A549 (cell line): Measurements from ENCODE around the gene PTPRN2. TPM values are rescaled to one million over a fixed set of nuclear protein-coding genes. Genes with fewer than 3 reads are reported as not detected.

ENCODE experiments used
- ATAC-seq, 2 experiments: fragments of 200-7000 bp in 1 of 2; fragments of >200 bp in 1 of 2; cut with Nextera tagmentation in 1 of 2; cut with Tn5 transposase in 1 of 2; 3 replicates each; pipeline versions ENCODE4 v1.8.0 to v1.9.1; 2018 to 2020; ENCODE audit warnings: mild to moderate bottlenecking in 1 of 2, moderate library complexity in 1 of 2
- CTCF ChIA-PET: fragments of 300-600 bp; sonication (Branson Sonifier 250); formaldehyde crosslinking; extraction: SDS; loops from one replicate; lab custom pipeline; 2021; ENCODE audit warnings: antibody characterized with exemption, inconsistent platforms; lab: Yijun Ruan, JAX
- POLR2A ChIA-PET: fragments of 350-600 bp; formaldehyde crosslinking; extraction: SDS; loops from one replicate; lab custom pipeline; 2021; ENCODE audit warnings: antibody characterized with exemption, inconsistent platforms; lab: Yijun Ruan, JAX
- DNase-seq, 2 experiments: peaks; one replicate each; pipeline versions ENCODE4 v3.0.0 to v3.0.0-alpha.2; 2011 to 2016; ENCODE audit warnings: low read depth in 1 of 2, low spot score in 1 of 2
- FAIRE-seq: peaks from 2 replicates; lab custom pipeline; 2011; peaks lifted over from hg19 to GRCh38; lab: Jason Lieb, UNC
- H3K27ac ChIP-seq, 2 experiments: fragments of >200 bp; sonication (Bioruptor Twin); formaldehyde crosslinking; 3 replicates each; pipeline ENCODE4 v1.5.1; 2016 to 2017
- H3K4me1 ChIP-seq: fragments of >200 bp; sonication (Bioruptor Twin); formaldehyde crosslinking; 3 replicates; pipeline ENCODE4 v1.6.1; 2016
- H3K4me2 ChIP-seq: fragments of >200 bp; sonication (Bioruptor Twin); formaldehyde crosslinking; 3 replicates; pipeline ENCODE4 v1.6.1; 2016
- H3K4me3 ChIP-seq: fragments of >200 bp; sonication (Bioruptor Twin); formaldehyde crosslinking; 3 replicates; pipeline ENCODE4 v1.5.1; 2016
- H3K9me3 ChIP-seq: fragments of >200 bp; sonication (Bioruptor Twin); formaldehyde crosslinking; 3 replicates; pipeline ENCODE4 v1.6.1; 2016
- CBX2 ChIP-seq: fragments of 200-600 bp; sonication (generic); IDR thresholded peaks from 2 replicates; pipeline ENCODE4 v1.6.1; 2016; ENCODE audit warnings: low read depth, mild to moderate bottlenecking, borderline replicate concordance
- CEBPB ChIP-seq, 2 experiments: fragments of >200 bp in 1 of 2; sonication (Bioruptor Twin) in 1 of 2; formaldehyde crosslinking in 1 of 2; IDR thresholded peaks; 2 replicates each; pipeline ENCODE4 v1.6.1; 2012 to 2016
- CHD4 ChIP-seq: fragments of 200-600 bp; sonication (generic); IDR thresholded peaks from 2 replicates; pipeline ENCODE4 v1.6.1; 2016; ENCODE audit warnings: antibody characterized with exemption, mild to moderate bottlenecking, borderline replicate concordance
- CTCF ChIP-seq: fragments of >200 bp; sonication (Bioruptor Twin); formaldehyde crosslinking; IDR thresholded peaks from 3 replicates; pipeline ENCODE4 v1.5.1; 2016
- EP300 ChIP-seq, 2 experiments: fragments of >200 bp; sonication (Bioruptor Twin); formaldehyde crosslinking; IDR thresholded peaks; 2 replicates in 1 of 2; 3 replicates in 1 of 2; pipeline ENCODE4 v1.6.1; 2016 to 2017
- HDAC2 ChIP-seq: fragments of 200-600 bp; sonication (generic); IDR thresholded peaks from 2 replicates; pipeline ENCODE4 v1.6.1; 2016
- HOXB13 ChIP-seq: fragments of 250-450 bp; sonication (Bioruptor Pico); IDR thresholded peaks from 2 replicates; pipeline ENCODE4 v1.5.0; 2020; ENCODE audit warnings: low read depth, mild to moderate bottlenecking, moderate library complexity
- JUNB ChIP-seq: fragments of >200 bp; sonication (Bioruptor Twin); formaldehyde crosslinking; IDR thresholded peaks from 2 replicates; pipeline ENCODE4 v1.6.1; 2016
- KDM5A ChIP-seq: fragments of 200-600 bp; sonication (generic); IDR thresholded peaks from 2 replicates; pipeline ENCODE4 v1.6.1; 2016; ENCODE audit warnings: antibody characterized with exemption, mild to moderate bottlenecking
- MAX ChIP-seq: IDR thresholded peaks from 2 replicates; pipeline ENCODE4 v1.6.1; 2012
- MAZ ChIP-seq: fragments of 150-350 bp; IDR thresholded peaks from 2 replicates; pipeline ENCODE4 v1.6.1; 2014; ENCODE audit warnings: antibody characterized with exemption, low read depth, low read length, borderline replicate concordance
- NR3C1 ChIP-seq: fragments of >200 bp; sonication (Bioruptor Twin); formaldehyde crosslinking; IDR thresholded peaks from 3 replicates; pipeline ENCODE4 v1.6.1; 2017
- RAD21 ChIP-seq, 2 experiments: fragments of >200 bp in 1 of 2; sonication (Bioruptor Twin) in 1 of 2; formaldehyde crosslinking in 1 of 2; IDR thresholded peaks in 1 of 2; conservative IDR thresholded peaks in 1 of 2; 2 replicates in 1 of 2; 3 replicates in 1 of 2; pipeline ENCODE4 v1.6.1; 2012 to 2018; ENCODE audit warnings: inconsistent platforms in 1 of 2
- RARB ChIP-seq: fragments of 250-450 bp; sonication (Bioruptor Pico); IDR thresholded peaks from 2 replicates; pipeline ENCODE4 v1.8.0; 2021; ENCODE audit warnings: mild to moderate bottlenecking, moderate library complexity
- RFX5 ChIP-seq: fragments of 450-650 bp; IDR thresholded peaks from 2 replicates; pipeline ENCODE4 v1.7.1; 2014; ENCODE audit warnings: antibody characterized with exemption, mild to moderate bottlenecking, moderate library complexity
- TFCP2L1 ChIP-seq: fragments of 250-450 bp; sonication (Bioruptor Pico); IDR thresholded peaks from 2 replicates; pipeline ENCODE4 v1.5.0; 2021; ENCODE audit warnings: mild to moderate bottlenecking
- ZFP36 ChIP-seq: fragments of 450-650 bp; IDR thresholded peaks from 2 replicates; pipeline ENCODE4 v1.6.1; 2014; ENCODE audit warnings: borderline replicate concordance; ENCODE audit not compliant: partially characterized antibody
- ZSCAN20 ChIP-seq: fragments of 250-450 bp; sonication (Bioruptor Pico); IDR thresholded peaks from 2 replicates; pipeline ENCODE4 v1.8.0; 2022; ENCODE audit warnings: mild to moderate bottlenecking, moderate library complexity
- WGBS: methylation state at CpG from one replicate; pipeline ENCODE4 v1.1.6; 2017; ENCODE audit errors: missing lambda C conversion rate; 5-methylcytosine and 5-hydroxymethylcytosine counted together
- polyA plus RNA-seq, 4 experiments: library from polyadenylated mRNA; depleted of rRNA in 3 of 4; stranded (reverse); fragments of >200 nt; fragmentation: RNase III in 1 of 4; extraction: RNeasy Plus Mini Kit Qiagen cat#74134 plus additional on column Dnase treatment in 1 of 4; gene quantifications; 2 replicates in 3 of 4; 3 replicates in 1 of 4; pipeline ENCODE4 v1.2.3, GENCODE V29; 2011 to 2017

The PTPRN2 gene
- polyA plus RNA-seq, 2 of the 4 experiments (the other 2 are of a cell fraction), result 0.41 to 1.2 TPM

DNA sequence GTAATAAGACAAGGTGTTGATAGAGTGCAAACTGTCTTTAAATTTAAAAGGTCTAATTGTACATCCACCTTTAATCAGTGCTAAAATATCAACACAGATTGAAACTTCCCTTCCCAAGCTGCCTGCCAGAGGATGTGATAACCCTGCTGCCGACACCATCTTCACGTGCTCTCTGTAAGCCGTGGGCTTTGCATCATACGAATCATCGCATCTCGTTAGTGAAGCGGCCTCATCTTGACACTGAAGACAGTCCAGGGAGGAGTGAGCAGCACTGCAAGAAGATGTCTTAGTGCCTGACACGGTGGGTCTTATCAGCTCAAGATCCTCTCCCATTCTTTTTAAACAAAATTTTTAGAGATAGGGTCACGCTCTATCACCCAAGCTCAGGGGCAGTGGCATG lies 518.8 kb downstream of the PTPRN2 start (continued):
- TF ChIP-seq RFX5 (no peak), JUNB (no peak), ZSCAN20 (CRISPR knock-in tag) (no peak)

- WGBS, result 0% methylated on average over 1 of the region's 14 CpGs
- Histone ChIP-seq H3K4me1 (no peaks in the 10 kb centered on the region), H3K4me3 (no peak overlapping the region), H3K9me3 (0 out of 3 replicates have a peak, but pooled peaks cover 3% of the 10 kb centered on the region), H3K4me2 (no peak overlapping the region), H3K27ac (no peak overlapping the region)
- CTCF ChIA-PET, result no interaction called here
- DNase-seq (no peak), FAIRE-seq (no peak), ATAC-seq (no peak)
- TF ChIP-seq HOXB13 (CRISPR knock-in tag), result no peak
- no peak for TF ChIP-seq ZFP36
- no peak for TF ChIP-seq CBX2
- POLR2A ChIA-PET, result no interaction called here
Measured at GRCh38 chr7:158067931-158068482, 519.6 kb downstream of the PTPRN2 start.

GRCh38 chr7:158067219-158067930 lies 520.2 kb downstream of the PTPRN2 start:
- Histone ChIP-seq H3K27ac (no peak overlapping the region), H3K4me1 (no peaks in the 10 kb centered on the region), H3K4me2 (no peak overlapping the region), H3K4me3 (no peak overlapping the region), H3K9me3 (0 out of 3 replicates have a peak, but pooled peaks cover 3% of the 10 kb centered on the region)
- CTCF ChIA-PET, result no interaction called here
- DNase-seq, result no peak
- 44% methylated on average over 22 of the region's 28 CpGs for WGBS
- TF ChIP-seq EP300 (IDR thresholded peaks at IDR 0.05), result no peak
- no peak for TF ChIP-seq CEBPB (IDR thresholded peaks at IDR 0.05)
- TF ChIP-seq KDM5A, result no peak
- no peak for TF ChIP-seq TFCP2L1 (CRISPR knock-in tag)
- no peak for TF ChIP-seq MAX
- no peak for TF ChIP-seq RARB
- no peak for TF ChIP-seq RAD21 (conservative IDR thresholded peaks at IDR 0.05 in 1 of 2, IDR thresholded peaks at IDR 0.05 in 1 of 2)
- no peak for TF ChIP-seq CHD4
- no peak for TF ChIP-seq MAZ
- TF ChIP-seq, all 56 proteins: peak for 0
- no peak for FAIRE-seq
- no peak; a peak in 1 of 6 replicates for ATAC-seq
- POLR2A ChIA-PET, result no interaction called here

- POLR2A ChIA-PET, result no interaction called here
- WGBS, result 29% methylated on average over 4 of the region's 4 CpGs
- FAIRE-seq (no peak), DNase-seq (no peak), ATAC-seq (no peak)
- H3K9me3 ChIP-seq, result peaks cover 3% of the 10 kb centered on the region; the same call in 1 of the 3 replicates
- no peaks in the 10 kb centered on the region for H3K4me1 ChIP-seq
- H3K4me3 ChIP-seq, result no peak overlapping the region
- no peak overlapping the region for H3K4me2 ChIP-seq
- TF ChIP-seq RAD21 (conservative IDR thresholded peaks at IDR 0.05 in 1 of 2, IDR thresholded peaks at IDR 0.05 in 1 of 2), result no peak
- no peak for TF ChIP-seq HOXB13 (CRISPR knock-in tag)
- no peak for TF ChIP-seq HDAC2
- no peak for TF ChIP-seq EP300 (IDR thresholded peaks at IDR 0.05)
- TF ChIP-seq NR3C1, result no peak
- no peak overlapping the region for H3K27ac ChIP-seq
- CTCF ChIA-PET, result no interaction called here
Measured at GRCh38 chr7:158066085-158066484, 521.5 kb downstream of the PTPRN2 start.

DNA sequence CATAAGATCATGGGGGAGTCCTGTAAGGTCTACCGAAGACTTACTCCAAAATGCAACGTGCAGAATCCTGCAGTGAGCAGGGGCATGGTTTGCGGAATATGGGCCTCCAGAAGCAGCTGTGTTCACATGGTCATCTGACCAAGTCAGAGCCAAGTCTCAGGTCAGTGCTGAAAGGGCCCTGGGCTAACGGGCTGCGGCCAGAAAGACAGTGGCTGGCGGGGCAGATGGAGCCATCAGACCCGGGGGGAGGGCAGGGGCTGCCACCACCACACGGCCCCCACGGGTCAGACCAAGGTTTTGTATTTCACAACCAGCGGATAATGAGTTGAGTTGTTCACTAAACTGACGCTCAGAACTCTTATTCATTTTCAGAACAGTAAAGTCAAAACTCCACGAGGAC lies 522.3 kb downstream of the PTPRN2 start:
- no peak overlapping the region for H3K27ac ChIP-seq
- H3K4me3 ChIP-seq, result no peak overlapping the region
- ChIA-PET CTCF (no interaction called here), POLR2A (no interaction called here)
- WGBS, result 16% methylated on average over 12 of the region's 12 CpGs
- DNase-seq (no peak), FAIRE-seq (no peak), ATAC-seq (no peak)
- TF ChIP-seq CTCF, result no peak
- peaks cover 10% of the 10 kb centered on the region; the same call in 1 of the 3 replicates for H3K9me3 ChIP-seq
- H3K4me1 ChIP-seq, result no peaks in the 10 kb centered on the region
- H3K4me2 ChIP-seq, result no peak overlapping the region
